Loucy (cell line): Measurements from ENCODE around the gene TOP2A.

Source experiments
- H2AFZ ChIP-seq: fragments of 200-600 bp; sonication (generic); 2 replicates; pipeline ENCODE4 v1.6.0; 2016; ENCODE audit warnings: antibody characterized with exemption, mild to moderate bottlenecking, low read length, moderate library complexity
- H3F3A ChIP-seq: fragments of 200-600 bp; 2 replicates; pipeline ENCODE4 v1.6.0; 2016; ENCODE audit warnings: antibody characterized with exemption, low read depth, mild to moderate bottlenecking
- H3K27me3 ChIP-seq: fragments of 200-600 bp; sonication (generic); 2 replicates; pipeline ENCODE4 v1.6.1; 2014; ENCODE audit warnings: low read length, mild to moderate bottlenecking; ENCODE audit not compliant: insufficient read depth, poor library complexity, severe bottlenecking
- H3K36me3 ChIP-seq: fragments of 200-600 bp; sonication (generic); 2 replicates; pipeline ENCODE4 v1.6.1; 2016; ENCODE audit warnings: low read length; ENCODE audit not compliant: insufficient read depth
- H3K4me1 ChIP-seq: fragments of 200-600 bp; sonication (generic); 2 replicates; pipeline ENCODE4 v1.5.1; 2014; ENCODE audit warnings: low read length, mild to moderate bottlenecking; ENCODE audit not compliant: insufficient read depth, poor library complexity, severe bottlenecking
- H3K4me2 ChIP-seq: fragments of 200-600 bp; sonication (generic); 2 replicates; pipeline ENCODE4 v1.6.0; 2014; ENCODE audit warnings: antibody characterized with exemption, low read length, low read depth, mild to moderate bottlenecking; ENCODE audit not compliant: poor library complexity, severe bottlenecking
- H3K4me3 ChIP-seq: fragments of 200-600 bp; sonication (generic); 2 replicates; pipeline ENCODE4 v1.5.1; 2014; ENCODE audit warnings: low read length, mild to moderate bottlenecking, mixed read lengths; ENCODE audit not compliant: poor library complexity, severe bottlenecking
- H3K79me2 ChIP-seq: fragments of 200-600 bp; sonication (generic); 2 replicates; pipeline ENCODE4 v1.6.1; 2014; ENCODE audit warnings: low read length; ENCODE audit not compliant: insufficient read depth
- H3K9ac ChIP-seq: fragments of 200-600 bp; sonication (generic); 2 replicates; pipeline ENCODE4 v1.6.0; 2014; ENCODE audit warnings: mild to moderate bottlenecking, low read depth, low read length, moderate library complexity; ENCODE audit not compliant: poor library complexity, severe bottlenecking
- H3K9me2 ChIP-seq: fragments of 200-600 bp; sonication (generic); replicated peaks from 2 replicates; pipeline ENCODE4 v1.6.1; 2016; ENCODE audit warnings: low read depth, low read length, mixed read lengths
- H3K9me3 ChIP-seq: fragments of 200-600 bp; sonication (generic); 2 replicates; pipeline ENCODE4 v1.6.1; 2014; ENCODE audit warnings: mild to moderate bottlenecking, antibody characterized with exemption, low read length, low read depth; ENCODE audit not compliant: insufficient read depth
- H4K20me1 ChIP-seq: fragments of 200-600 bp; sonication (generic); 2 replicates; pipeline ENCODE4 v1.6.0; 2014; ENCODE audit warnings: antibody characterized with exemption, low read length, mild to moderate bottlenecking; ENCODE audit not compliant: insufficient read depth, poor library complexity, severe bottlenecking
- EZH2phosphoT487 ChIP-seq: fragments of 200-600 bp; IDR thresholded peaks from 2 replicates; pipeline ENCODE4 v1.6.1; 2018; ENCODE audit warnings: antibody characterized with exemption, mild to moderate bottlenecking, moderate library complexity, borderline replicate concordance
- TF ChIP-seq, protein P1 (sequence below): fragments of 200-600 bp; sonication (generic); conservative IDR thresholded peaks from 2 replicates; pipeline ENCODE4 v1.5.1; 2014; ENCODE audit warnings: mild to moderate bottlenecking, antibody characterized with exemption, low read length

Gene TOP2A

DNA sequence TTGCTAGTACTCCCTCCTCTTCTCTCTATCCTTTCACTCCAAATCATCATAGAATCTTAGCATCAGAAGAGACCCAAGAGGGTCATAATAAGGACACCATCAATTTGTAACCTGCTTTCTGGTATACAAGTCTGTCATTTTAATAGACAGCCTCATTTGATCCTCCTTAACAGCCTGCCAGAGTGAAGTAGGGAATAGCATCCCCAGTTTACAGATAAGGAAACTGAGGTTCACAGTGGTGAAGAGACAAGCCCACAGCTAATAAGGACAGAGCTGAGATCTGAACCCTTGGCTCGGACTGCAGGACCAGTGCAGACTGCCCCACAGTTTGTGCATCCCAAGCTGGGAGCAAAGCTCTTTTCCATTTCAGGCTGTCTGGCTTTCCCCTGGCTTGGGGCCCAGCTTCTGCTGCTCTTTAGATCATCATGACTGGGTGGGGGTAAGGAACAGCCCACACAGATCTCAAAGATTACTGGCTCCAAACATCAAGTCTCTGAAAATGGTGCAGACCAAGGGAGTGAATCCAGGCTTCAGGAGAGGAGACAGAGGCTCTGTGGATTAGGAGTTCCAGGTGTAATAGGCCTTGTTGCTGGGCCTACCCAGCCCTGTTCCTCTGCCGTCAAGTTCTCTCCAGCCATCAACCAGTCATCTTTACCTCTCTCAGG, 15.3 kb upstream of the TOP2A start:
- TF ChIP-seq, protein P1, sequence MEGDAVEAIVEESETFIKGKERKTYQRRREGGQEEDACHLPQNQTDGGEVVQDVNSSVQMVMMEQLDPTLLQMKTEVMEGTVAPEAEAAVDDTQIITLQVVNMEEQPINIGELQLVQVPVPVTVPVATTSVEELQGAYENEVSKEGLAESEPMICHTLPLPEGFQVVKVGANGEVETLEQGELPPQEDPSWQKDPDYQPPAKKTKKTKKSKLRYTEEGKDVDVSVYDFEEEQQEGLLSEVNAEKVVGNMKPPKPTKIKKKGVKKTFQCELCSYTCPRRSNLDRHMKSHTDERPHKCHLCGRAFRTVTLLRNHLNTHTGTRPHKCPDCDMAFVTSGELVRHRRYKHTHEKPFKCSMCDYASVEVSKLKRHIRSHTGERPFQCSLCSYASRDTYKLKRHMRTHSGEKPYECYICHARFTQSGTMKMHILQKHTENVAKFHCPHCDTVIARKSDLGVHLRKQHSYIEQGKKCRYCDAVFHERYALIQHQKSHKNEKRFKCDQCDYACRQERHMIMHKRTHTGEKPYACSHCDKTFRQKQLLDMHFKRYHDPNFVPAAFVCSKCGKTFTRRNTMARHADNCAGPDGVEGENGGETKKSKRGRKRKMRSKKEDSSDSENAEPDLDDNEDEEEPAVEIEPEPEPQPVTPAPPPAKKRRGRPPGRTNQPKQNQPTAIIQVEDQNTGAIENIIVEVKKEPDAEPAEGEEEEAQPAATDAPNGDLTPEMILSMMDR: no peak
- no peak for TF ChIP-seq EZH2phosphoT487
- peak overlapping the region; percentile 34; the same call in 1 of the 2 replicates for H2AFZ ChIP-seq
- no peaks in the 10 kb centered on the region for H3K79me2 ChIP-seq
- H3K4me2 ChIP-seq: no peak overlapping the region
- H3F3A ChIP-seq: no peaks in the 10 kb centered on the region
- no peaks in the 10 kb centered on the region for H3K27me3 ChIP-seq
- H4K20me1 ChIP-seq: no peaks in the 10 kb centered on the region
- no peaks in the 10 kb centered on the region for H3K9me2 ChIP-seq
- peak overlapping the region; percentile 34 for H3K9ac ChIP-seq
- no peaks in the 10 kb centered on the region for H3K36me3 ChIP-seq
- peaks cover 32% of the 10 kb centered on the region for H3K4me1 ChIP-seq
- no peak overlapping the region for H3K4me3 ChIP-seq
- no peaks in the 10 kb centered on the region for H3K9me3 ChIP-seq

GRCh38 chr17:40431231-40431602, 13.5 kb upstream of the TOP2A start:
- TF ChIP-seq EZH2phosphoT487: no peak
- TF ChIP-seq, protein P1: no peak
- no peak overlapping the region for H3K4me3 ChIP-seq

DNA sequence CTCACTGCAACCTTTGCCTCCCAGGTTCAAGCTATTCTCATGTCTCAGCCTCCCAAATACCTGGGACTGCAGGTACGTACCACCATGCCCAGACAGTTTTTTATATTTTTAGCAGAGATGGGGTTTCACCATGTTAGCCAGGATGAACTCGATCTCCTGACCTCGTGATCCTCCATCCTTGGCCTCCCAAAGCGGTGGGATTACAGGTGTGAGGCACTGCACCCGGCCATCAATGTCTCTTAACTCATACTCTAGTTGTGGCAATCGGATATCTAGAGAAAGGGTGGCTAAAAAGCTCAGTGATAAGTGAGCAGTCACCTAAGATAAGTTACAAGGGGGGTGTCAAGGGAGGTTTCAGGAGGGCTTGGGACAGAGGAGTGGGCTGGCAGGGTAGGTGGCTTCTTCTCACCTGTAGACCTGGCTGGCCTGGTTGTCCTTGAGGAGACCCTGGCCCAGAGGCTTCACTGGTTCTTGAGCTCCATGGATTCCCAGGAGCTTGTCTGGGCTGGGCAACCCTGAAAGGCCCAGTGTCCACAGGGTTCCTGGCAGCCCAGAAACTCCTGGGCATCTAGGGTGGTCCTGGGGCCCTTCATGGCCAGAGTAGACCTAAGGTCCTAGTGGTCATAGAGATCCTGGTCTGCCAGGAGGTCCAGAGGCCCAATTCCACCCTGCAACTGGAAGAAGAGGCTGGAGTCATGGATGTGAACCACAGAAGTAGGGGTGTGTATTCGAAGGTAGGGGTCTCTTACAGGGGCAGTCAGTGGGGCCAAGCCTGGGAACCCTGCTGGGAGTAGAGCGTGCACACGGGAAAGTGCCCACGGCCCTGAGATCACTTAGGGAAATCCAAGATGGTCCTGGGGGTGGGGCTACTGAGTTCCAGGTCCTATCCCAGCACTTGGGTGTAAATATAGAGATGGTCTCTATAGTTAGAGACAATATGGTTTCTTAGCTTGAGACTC, 12.9 kb upstream of the TOP2A start:
- TF ChIP-seq, protein P1: no peak
- TF ChIP-seq EZH2phosphoT487: no peak
- H3K4me1 ChIP-seq: peaks cover 34% of the 10 kb centered on the region
- no peaks in the 10 kb centered on the region for H3K27me3 ChIP-seq
- no peak overlapping the region for H3K9ac ChIP-seq
- H3K36me3 ChIP-seq: no peaks in the 10 kb centered on the region
- no peaks in the 10 kb centered on the region for H4K20me1 ChIP-seq
- H3K4me2 ChIP-seq: no peak overlapping the region
- no peaks in the 10 kb centered on the region for H3K79me2 ChIP-seq
- H3F3A ChIP-seq: peaks cover 5% of the 10 kb centered on the region; the same call in 1 of the 2 replicates
- no peaks in the 10 kb centered on the region for H3K9me3 ChIP-seq
- H3K4me3 ChIP-seq: no peak overlapping the region
- no peak overlapping the region for H2AFZ ChIP-seq
- no peaks in the 10 kb centered on the region for H3K9me2 ChIP-seq

More at GRCh38 chr17:40431231-40431602, 13.5 kb upstream of the TOP2A start:
- Histone ChIP-seq H3K4me1 (peaks cover 30% of the 10 kb centered on the region), H3K9ac (no peak overlapping the region), H3K79me2 (no peaks in the 10 kb centered on the region), H3K9me3 (no peaks in the 10 kb centered on the region), H4K20me1 (no peaks in the 10 kb centered on the region), H2AFZ (no peak overlapping the region), H3F3A (peaks cover 5% of the 10 kb centered on the region; the same call in 1 of the 2 replicates), H3K9me2 (no peaks in the 10 kb centered on the region), H3K4me2 (no peak overlapping the region), H3K36me3 (no peaks in the 10 kb centered on the region), H3K27me3 (no peaks in the 10 kb centered on the region)
